ENCODE results near the gene PHF12. TPM values are rescaled to one million over a fixed set of nuclear protein-coding genes. Genes with fewer than 3 reads are reported as not detected.
"Not testable (repeated sequence)": the region's sequence is repeated elsewhere in the genome, so short reads cannot be mapped to it uniquely, and the experiment has no call there.

Gene PHF12
- total RNA-seq, 1 donor from 2014 or later = 56.1 TPM

- H3K27me3 Mint-ChIP-seq (ENCODE audit: unreplicated experiment) = no peaks in the 10 kb centered on the region
- no peak overlapping the region for H3K4me3 Mint-ChIP-seq (ENCODE audit: unreplicated experiment)
- H3K9me3 Mint-ChIP-seq (ENCODE audit: unreplicated experiment) = no peaks in the 10 kb centered on the region
- no peak for DNase-seq (ENCODE audit: low spot score)
- H3K27ac Mint-ChIP-seq (ENCODE audit: unreplicated experiment) = no peak overlapping the region
- peaks cover 11% of the 10 kb centered on the region for H3K36me3 Mint-ChIP-seq (ENCODE audit: low read depth, unreplicated experiment)
- H3K4me1 Mint-ChIP-seq (ENCODE audit: unreplicated experiment) = peaks cover 16% of the 10 kb centered on the region
- no peak for TF ChIP-seq CTCF (IDR thresholded peaks at IDR 0.05; ENCODE audit: unreplicated experiment)
Observed at GRCh38 chr17:28940142-28940541, 11.2 kb downstream of the PHF12 start.

- H3K27me3 Mint-ChIP-seq (ENCODE audit: unreplicated experiment) = no peaks in the 10 kb centered on the region
- H3K4me1 Mint-ChIP-seq (ENCODE audit: unreplicated experiment) = peaks cover 14% of the 10 kb centered on the region
- peak overlapping the region; percentile 22 for H3K27ac Mint-ChIP-seq (ENCODE audit: unreplicated experiment)
- H3K36me3 Mint-ChIP-seq (ENCODE audit: low read depth, unreplicated experiment) = peaks cover 7% of the 10 kb centered on the region
- no peak overlapping the region for H3K4me3 Mint-ChIP-seq (ENCODE audit: unreplicated experiment)
- no peak for TF ChIP-seq CTCF (IDR thresholded peaks at IDR 0.05; ENCODE audit: unreplicated experiment)
- no peaks in the 10 kb centered on the region for H3K9me3 Mint-ChIP-seq (ENCODE audit: unreplicated experiment)
- no peak for DNase-seq (ENCODE audit: low spot score)
Observed at GRCh38 chr17:28938552-28938951, 12.8 kb downstream of the PHF12 start.

- no peak for TF ChIP-seq CTCF (IDR thresholded peaks at IDR 0.05; ENCODE audit: unreplicated experiment)
- Mint-ChIP-seq H3K27me3 (ENCODE audit: unreplicated experiment) (no peaks in the 10 kb centered on the region), H3K9me3 (ENCODE audit: unreplicated experiment) (no peaks in the 10 kb centered on the region), H3K27ac (ENCODE audit: unreplicated experiment) (no peak overlapping the region), H3K36me3 (ENCODE audit: low read depth, unreplicated experiment) (peaks cover 7% of the 10 kb centered on the region), H3K4me1 (ENCODE audit: unreplicated experiment) (peaks cover 14% of the 10 kb centered on the region), H3K4me3 (ENCODE audit: unreplicated experiment) (no peak overlapping the region)
- no peak for DNase-seq (ENCODE audit: low spot score)
Observed at GRCh38 chr17:28937044-28937729, 14.1 kb downstream of the PHF12 start.

DNA sequence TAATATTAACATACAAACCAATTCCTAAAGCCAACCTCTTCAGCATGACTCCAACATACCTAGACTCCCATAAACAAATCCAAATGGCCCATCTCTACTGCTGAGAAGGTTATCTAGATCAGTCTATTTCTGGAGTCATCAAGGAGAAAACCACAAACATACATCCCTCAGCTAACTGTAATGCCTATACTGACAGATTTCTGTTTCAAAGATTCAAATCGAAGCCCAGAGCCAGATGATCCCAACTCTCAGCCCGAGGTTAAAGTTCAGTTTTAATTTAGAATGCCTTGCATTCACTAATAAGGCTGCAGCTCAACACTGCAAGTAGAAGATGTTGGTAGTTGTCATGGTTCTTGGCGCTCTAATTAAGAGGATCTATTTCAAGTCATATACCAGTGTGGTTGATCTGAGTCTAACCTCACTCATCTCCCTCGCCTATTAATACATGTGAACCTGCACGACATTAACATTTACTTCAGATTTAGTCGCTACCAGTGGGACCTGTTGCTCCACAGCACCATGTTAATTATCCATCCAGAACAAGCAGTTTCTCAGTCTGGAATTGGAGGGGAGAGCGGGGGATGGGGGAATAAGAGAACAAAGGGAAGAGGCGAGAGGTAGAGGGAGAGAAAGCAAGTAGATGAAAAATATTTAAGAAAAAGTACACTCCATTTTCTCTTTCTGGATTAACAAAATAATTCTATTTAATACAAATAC lies 15.4 kb downstream of the PHF12 start:
- Mint-ChIP-seq H3K4me1 (ENCODE audit: unreplicated experiment) (peaks cover 14% of the 10 kb centered on the region), H3K27me3 (ENCODE audit: unreplicated experiment) (no peaks in the 10 kb centered on the region), H3K9me3 (ENCODE audit: unreplicated experiment) (no peaks in the 10 kb centered on the region), H3K27ac (ENCODE audit: unreplicated experiment) (no peak overlapping the region), H3K4me3 (ENCODE audit: unreplicated experiment) (no peak overlapping the region), H3K36me3 (ENCODE audit: low read depth, unreplicated experiment) (peaks cover 7% of the 10 kb centered on the region)
- no peak for DNase-seq (ENCODE audit: low spot score)
- no peak for TF ChIP-seq CTCF (IDR thresholded peaks at IDR 0.05; ENCODE audit: unreplicated experiment)

DNA sequence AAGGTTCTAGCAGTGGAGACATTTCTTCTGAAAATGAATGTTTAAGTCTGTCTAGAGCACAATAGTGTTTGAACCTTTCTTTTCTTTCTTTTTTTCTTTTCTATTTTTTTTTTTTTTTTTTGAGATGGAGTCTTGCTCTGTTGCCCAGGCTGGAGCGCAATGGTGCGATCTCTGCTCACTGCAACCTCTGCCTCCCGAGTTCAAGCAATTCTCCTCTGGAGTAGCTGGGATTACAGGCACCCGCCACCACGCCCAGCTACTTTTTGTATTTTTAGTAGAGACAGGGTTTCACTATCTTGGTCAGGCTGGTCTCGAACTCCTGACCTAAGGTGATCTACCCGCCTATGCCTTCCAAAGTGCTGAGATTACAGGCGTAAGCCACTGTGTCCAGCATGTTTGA lies 16.8 kb downstream of the PHF12 start:
- H3K27ac Mint-ChIP-seq (ENCODE audit: unreplicated experiment); H3K4me3 Mint-ChIP-seq (ENCODE audit: unreplicated experiment); H3K9me3 Mint-ChIP-seq (ENCODE audit: unreplicated experiment); DNase-seq (ENCODE audit: low spot score); H3K27me3 Mint-ChIP-seq (ENCODE audit: unreplicated experiment); H3K36me3 Mint-ChIP-seq (ENCODE audit: low read depth, unreplicated experiment): not testable (repeated sequence)
- peaks cover 15% of the 10 kb centered on the region for H3K4me1 Mint-ChIP-seq (ENCODE audit: unreplicated experiment)

Data from endothelial cell (in vitro differentiated cells).